Midbrain (tissue), 1 donor: ENCODE results near the gene NKG7.
"Not testable (repeated sequence)": the region's sequence is repeated elsewhere in the genome, so short reads cannot be mapped to it uniquely, and the experiment has no call there.

Experiments
- DNase-seq: peaks from one replicate; lab custom pipeline; 2025; lab: John Stamatoyannopoulos, UW

The NKG7 gene, protein sequence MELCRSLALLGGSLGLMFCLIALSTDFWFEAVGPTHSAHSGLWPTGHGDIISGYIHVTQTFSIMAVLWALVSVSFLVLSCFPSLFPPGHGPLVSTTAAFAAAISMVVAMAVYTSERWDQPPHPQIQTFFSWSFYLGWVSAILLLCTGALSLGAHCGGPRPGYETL

DNA sequence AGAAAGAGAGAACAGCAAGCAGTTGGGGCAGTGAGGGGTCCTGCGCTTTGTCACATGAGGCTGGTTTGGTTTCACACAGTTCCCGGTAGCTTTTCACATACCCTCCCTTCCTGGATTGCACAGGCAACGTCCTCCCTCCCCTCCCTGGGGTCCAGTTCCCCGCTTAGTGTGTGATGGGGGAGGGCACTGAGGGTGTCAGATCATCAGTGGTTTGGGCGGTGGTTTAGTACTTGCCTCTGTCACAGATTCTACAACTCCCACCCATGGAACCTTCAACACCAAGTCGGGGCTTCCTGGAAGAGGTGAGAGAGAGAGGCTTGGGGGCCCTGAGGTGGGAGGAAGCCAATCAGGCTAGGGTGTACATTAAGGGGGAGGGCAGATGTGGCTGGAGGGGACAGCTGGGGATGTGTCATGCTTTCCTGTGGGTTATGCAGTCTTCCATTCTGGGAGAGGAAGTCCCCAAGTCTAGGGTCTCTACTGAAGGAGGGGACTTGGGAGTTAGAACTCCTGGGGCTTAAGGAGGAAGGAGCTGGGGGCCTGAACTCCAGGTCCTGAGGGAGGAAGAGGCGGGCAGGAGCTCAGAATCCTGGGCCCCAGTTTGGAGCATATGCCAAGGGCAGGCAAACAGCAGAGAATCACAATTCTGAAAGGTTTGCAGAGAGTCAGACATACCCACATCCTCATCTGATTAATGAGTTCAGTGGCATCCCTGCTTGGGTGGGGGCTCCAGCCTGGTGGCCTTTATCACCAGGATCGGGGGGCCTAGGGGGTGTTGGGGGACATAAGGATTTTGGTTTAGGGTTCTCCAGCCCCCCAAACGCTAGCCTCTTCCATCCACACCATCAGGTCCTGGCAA lies at the start of gene NKG7:
TSS of gene NKG7 (minus strand) at position 6 of the 856 bp plus-strand sequence. CDS start 119 bp downstream, outside the sequence.
- DNase-seq = no peak

DNA sequence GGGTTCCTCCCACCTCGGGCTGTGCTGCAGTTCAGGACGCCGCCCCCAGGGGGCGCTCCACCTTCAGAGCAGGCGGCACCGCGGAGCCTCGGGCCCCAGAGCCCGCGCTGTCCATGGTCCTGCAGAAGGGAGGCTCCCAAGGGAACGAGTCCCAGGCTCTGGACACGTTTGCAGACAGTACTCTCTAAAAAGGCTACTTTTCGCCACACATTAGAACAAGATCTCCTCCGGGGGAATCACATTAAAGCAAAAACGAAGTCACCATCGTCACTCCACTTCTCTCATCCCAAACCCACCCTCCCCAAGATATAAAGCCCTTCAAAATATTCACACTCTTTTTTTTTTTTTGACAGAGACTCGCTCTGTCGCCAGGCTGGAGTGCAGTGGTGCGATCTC lies 49.6 kb upstream of the NKG7 start:
- peak; percentile 59 for DNase-seq

DNA sequence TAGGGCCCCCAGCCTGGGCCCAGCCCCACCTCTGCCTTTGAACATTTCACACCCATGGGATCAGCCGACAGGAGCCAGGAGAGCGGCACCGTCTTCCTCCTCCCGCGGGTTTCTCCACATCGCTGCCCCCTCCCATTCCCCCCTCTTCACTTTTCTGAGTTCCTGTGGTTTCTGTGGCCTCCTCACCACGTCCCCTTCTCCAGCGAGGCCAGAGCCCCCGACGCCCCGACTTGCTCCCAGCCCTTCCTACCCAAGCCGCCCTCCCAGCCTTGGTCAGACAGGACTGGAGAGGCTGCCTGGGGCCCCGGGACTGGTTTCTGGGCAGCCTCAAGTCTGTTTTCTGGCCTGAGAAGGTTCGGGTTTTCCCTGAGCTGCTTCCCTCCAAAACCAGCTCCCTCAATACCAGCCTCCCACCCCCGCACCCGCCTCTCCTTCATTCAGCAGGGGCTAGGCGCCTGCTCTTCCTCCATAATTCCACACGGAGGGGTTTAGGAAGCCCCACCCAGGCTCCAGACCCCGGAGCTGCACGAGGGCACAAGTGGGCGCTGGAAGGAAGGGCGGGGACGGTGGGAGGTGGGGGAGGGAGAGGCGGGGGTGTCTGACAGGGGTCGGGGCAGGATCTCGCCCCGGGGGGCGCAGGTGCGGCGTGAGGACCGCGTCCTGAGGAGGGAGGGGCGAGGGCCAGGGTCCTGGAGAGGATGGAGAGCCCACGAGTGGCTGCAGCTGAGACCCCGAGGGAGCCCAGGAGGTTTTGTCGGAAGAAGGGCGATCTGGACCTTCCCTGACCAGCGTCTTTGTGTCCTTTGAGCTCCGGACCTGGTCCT lies 49.0 kb upstream of the NKG7 start:
- DNase-seq = no peak

DNA sequence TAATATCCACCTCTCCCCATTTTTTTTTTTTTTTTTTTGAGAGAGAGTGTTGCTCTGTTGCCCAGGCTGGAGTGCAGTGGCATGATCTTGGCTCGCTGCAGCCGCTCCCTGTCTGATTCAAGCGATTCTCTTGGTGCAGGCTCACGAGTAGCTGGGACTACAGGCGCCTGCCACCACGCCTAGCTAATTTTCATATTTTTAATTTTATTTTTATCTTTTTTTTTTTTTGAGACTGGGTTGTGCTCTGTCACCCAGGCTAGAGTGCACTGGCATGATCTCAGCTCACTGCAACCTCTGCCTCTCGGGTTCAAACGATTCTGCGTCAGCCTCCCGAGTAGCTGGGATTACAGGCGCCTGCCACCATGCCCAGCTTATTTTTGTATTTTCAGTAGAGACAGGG lies 48.1 kb upstream of the NKG7 start:
- DNase-seq = not testable (repeated sequence)

DNA sequence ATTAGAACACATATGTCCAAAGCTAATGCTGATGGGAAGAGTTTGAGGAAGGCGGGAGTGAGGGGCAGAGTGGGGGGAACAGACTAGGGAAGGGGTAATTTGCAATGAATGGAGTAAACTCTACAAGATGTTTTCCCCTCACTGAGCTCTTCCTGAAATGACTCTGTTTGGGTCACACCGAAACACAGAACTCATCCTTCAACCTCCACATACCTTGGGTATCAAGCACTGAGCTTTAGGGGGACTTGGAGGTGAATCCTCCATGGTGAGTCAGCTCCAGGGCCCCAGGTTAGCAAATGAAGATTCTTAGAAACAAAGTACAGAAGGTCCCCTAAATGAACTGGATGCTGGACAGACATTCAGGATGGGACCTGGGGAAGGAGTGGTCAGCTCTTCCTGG lies 46.3 kb upstream of the NKG7 start:
- DNase-seq = no peak

DNA sequence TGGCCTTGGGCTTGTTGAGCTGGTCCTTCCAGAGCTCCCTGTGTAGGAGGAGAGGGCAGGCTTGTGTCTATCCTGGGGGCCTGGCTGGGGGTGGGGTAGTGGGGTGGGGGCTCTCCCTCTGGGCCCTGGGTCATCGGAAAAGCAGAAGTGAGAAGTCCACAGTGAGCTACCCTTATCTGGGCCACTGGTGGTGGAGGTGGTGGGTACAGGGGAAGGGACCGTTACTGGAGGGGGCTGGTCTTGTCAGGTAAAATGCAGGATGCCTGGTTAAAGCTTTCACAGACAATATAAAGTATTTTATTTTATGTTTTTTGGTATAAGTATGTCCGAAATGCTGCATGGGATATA lies 45.3 kb upstream of the NKG7 start:
- DNase-seq = no peak

DNA sequence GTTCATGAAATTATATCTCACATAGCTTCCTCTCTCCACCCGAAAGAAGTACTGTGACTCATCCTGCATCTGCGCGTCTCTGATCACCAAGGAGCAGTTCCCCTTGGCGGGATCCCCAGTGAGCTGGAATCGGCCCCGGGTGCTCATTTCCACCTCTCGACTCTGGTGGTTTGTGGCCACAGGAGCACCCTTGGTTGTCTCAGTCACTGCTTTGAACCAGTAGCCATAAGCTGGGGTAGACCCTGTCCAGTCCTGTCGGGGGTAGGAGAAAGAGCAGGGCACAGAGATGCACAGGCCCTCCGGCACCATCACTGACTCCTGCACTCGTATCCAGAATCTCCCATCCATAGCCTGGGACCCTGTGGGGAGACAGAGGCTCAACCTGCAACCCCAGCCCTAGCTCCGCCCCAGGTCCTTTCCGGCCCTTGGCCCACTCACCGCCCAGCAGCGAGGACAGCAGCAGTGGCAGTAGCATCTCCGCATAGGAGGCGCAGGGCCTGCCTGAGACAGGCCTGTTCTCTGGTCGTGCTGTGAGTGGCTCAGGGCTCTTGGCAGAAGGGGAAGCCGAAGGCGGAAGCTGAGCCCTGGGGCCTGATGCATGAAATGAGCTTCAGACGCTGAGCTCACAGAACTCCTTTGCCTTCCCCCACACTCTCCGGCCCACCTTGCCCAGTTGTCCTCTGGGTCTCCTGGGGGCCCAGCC lies 44.8 kb upstream of the NKG7 start, which contains the start of gene SIGLEC10:
TSS of gene SIGLEC10 (minus strand) at position 536 of the 703 bp plus-strand sequence. CDS start at position 475, 61 bp downstream.
- peak; percentile 11 for DNase-seq

DNA sequence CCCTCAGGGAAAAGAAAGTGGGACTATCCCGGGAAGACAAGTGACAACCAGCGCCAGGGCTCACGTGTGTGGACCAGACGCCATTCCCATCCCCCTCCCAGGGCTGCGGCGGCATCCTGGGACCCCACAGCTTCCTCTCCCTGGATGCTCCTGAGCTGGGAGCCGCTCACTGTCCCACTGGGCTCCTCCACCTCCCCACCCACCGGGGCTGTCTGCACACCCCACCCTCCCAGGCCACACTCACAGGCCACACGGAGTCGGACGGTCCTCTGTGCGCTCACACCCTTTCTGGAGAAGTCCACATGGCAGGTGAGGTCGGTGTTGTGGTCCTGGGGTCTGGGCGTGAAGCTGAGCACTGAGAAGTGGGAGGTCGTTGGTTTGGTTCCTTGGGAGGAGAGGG lies 44.0 kb upstream of the NKG7 start:
- not testable (repeated sequence) for DNase-seq

DNA sequence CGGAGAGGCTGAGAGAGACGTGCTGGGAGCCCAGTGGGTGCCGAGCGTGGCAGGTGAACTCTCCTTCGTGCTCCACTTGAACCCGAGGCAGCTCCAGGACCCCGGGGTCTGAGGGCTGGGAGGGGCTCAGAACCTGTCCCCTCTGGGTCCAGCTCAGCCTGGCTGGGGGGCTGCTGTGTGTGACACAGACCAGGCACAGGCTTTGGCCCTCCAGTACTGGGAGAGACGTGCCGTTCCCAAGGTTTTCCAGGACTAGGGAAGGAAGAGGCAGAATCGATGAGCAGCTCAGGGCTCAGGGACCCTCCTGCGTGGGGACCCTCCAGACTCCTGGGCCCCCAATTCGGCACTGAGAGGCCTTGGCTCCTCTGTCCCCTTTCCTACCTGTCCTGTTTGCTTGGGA lies 42.7 kb upstream of the NKG7 start:
- DNase-seq = no peak

DNA sequence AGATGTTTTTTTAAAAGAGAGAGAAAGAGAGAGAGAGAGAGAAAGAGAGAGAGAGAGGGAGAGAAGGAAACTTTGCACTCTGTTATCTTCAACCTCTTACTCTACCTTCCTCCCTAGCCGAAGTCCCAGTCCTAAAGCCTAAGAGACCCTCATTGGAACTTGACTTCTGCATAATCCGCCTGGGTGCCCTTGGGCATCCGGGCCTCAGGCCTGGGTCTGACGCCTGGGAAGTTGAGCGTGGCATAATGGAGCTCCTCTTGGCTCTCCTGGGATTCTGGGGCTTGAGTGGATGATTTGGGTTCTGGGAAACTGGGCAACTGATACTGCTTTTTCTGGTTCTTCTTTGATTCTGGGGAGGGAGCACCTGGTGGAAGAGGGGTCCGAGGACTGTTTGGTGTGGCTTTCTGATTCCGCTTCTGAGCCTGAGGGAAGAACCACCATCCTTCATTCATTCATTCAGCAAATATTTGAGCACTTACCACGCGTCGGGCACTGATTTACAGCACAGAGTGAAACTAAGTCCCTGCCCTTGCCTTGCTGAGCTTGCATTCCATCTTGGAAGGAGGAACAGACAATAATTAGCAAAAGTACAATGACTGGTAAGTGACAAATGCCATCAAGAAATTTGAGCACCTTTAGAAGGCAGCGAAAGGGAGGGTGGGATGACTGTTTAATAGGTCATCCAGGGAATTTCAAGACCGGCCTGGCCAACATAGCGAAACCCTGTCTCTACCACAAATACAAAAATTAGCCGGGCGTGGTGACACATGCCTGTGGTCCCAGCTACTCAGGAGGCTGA lies 38.7 kb upstream of the NKG7 start:
- no peak for DNase-seq

DNA sequence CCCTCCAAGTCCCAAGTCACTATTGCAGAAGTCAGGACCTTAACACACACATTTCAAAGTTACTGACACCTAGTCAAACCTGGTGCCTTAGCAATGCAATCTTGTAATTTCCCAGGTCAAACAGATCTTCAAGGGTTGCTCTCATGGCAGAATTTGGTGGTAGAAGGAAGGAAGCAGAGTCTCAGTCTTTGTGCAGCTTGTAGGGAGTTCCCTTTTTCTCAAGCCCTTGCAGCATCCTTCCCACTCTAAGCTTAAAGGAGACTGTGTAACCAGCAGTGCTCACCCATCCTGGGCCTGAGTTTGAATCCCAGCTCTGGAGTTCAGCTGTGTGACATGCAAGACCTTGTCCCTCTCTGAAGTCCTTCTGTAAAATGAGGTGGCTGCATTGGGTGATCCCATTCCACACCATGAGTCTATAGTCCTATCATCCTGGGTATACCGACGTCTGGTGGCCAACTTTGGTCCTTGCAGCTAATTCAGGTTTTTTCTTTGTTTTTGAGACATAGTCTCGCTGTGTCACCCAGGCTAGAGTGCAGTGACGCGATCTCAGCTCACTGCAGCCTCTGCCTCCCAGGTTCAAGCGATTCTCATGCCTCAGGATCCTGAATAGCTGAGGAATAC lies 35.2 kb upstream of the NKG7 start:
- DNase-seq = no peak

DNA sequence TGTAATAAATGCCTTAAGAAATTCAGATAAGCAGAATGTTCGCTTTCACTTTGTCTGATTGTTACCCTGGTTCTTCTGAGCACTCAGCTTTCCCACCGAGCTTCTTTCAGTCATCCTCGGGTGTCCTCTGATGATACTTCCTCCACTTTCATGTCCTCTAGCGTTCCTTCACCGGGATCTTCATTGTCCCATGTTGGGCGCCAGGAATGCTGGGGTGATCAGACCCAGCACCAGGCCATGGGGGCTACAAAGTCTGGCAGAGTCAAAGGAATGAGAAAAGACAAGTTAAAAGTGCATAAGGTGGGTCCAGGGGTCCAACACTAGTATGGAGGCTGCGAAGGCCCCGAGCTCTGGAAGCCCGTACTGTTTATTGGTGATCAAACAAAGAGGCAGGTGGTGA lies 29.7 kb upstream of the NKG7 start:
- no peak for DNase-seq

DNA sequence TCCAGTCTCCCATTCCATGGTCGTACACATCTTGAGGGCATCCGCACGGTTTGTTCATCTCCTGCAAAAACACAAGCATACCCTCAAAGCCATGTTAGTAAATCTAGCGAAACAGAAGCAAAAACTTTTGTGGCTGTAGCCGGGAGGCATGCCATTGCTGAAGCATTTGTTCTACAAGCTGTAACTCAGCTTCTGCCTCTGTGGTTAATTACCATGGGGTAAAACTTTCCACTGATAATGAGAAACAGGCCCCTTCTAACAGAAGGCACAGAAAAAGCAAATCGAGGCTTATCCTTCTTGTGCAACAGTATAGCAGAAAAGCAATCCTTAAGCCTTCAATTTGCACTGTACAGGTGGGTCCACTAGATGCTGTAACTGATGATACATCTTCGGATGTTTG lies 27.5 kb upstream of the NKG7 start:
- DNase-seq = not testable (repeated sequence)

DNA sequence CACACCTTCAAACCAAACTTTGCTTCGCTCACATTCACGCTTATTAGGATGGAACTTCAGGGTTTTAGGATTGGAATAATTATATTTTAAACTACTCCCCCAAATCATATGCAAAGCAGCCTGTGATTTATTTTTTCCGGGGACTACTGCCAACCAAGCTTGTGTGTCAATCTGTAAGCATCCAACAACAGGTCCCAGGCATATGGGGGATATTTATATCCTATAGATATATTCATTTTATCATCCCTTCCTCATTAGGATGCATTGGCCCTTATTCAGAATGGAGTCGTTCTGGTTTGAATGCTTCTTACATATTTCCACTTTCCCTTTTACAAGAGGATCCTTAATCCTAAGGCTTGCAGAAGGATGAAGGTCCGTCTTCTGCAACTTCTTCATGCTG lies 26.8 kb upstream of the NKG7 start:
- no peak for DNase-seq

DNA sequence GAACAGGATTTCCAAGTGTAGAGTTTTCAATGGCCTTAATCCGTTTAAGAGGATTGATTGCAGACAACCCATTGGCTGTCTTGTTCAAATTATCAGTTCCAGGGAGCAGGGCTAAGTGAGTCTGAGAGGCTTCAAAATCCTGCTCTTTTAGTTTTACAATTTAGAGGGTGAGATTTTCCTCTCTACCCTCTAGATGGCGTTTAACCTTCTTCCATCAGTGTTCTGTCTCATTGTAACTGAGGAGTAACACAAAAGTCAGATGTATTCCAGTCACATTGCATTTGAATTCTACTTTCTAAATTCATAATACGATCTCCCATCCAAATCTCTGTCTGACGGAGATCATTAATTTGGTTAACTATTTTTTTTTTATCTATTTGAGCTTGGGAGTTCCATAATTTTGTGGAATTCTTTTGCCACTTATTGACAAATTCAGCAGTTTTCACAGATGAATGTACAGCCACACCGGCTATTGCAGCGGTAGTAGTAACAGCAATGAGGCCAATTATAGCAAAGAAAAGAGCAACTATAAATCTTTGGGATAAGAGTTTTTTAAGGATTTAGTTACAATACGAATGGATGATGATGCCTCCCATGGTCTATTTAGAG lies 25.7 kb upstream of the NKG7 start:
- DNase-seq = peak; percentile 17

DNA sequence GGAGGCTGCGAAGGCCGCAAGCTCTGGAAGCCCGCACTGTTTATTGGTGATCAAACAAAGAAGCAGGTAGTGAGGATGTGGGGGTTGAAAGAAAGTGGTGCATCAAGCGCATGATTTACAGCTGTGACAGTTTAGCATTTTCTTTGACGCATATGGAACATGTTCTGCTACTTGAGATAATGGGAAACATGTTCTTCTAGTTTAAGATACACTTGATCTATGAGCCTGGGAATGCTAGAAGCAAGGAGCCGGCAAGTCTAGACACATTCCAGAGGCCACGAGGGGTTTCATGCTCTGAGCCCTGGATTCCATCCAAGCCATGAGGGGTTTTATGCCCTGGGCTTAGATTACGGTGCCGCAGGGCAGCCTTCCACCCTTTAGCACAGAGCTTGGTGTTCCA lies 25.0 kb upstream of the NKG7 start:
- DNase-seq = not testable (repeated sequence)

DNA sequence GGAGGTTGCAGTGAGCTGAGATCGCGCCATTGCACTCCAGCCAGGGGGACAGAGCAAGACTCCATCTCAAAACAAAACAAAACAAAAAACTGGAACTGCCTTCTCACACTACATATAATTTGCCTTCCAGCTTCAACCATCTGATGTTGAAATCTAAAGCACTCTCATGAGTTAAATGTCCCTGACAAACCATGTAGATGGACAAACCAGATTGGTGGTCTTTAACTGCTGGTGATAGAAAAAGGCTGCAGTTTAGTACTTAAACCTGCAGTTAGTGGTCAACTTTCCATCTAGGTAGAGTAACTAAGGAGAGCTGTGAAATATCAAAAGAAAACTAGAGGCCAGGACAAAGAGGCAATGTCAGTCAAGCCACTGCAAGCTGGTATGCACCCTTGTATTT lies 23.7 kb upstream of the NKG7 start:
- no peak for DNase-seq

DNA sequence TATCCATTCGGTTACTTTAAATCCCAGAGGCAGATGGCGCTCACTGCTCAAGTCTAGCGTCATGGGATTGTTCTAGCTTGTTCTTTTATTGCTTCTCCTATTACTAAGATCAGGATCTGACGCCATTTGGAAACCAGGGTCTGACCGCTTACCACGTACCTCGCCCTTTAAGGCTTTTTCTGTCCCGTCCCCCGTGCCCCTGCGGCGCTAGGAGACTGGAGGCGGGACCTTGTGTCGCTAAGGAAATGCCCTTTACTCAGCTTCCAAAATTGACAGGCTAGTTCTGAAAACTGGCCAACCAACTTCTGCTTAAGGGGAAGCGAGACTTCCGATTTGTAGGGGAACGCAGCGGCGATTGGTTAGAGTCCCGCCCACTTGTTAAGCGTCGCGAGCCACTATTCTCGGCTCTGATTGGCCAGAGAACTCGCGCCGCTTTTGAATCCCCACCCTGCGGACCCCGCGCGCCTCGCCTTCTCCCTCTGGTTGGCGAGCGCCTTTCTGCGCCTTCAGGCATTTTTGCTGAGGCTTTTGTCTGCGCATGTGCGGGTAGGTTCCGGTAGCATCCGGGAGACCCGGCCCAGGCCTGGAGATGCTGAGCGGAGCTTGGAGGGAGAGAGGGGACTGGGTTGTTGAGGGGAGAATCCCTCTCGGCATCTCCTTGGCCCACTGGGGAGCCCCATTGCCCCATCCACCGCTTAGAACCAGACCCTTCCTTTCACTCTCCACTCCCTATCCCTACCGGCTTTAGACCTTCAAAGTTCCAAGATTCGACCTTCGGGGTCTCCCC lies 21.8 kb upstream of the NKG7 start:
- peak; percentile 96 for DNase-seq

DNA sequence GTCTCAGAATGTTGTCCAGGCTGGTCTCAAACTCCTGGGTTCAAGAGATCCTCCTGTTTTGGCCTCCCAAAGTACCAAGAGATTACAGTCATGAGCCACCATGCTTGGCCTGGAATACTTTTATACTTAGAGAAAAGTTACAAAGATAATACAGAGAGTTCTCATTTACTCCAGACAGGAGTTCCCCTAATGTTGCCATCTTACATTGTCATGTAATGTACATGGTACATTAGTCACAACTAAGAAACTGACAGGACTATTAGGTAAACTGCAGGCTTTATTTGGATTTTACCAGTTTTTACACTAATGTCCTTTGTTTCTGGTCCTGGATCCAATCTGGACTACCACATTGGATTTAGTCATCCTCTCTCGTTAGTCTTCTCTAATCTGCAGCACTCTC lies 20.2 kb upstream of the NKG7 start:
- no peak for DNase-seq
